ENCODE data around the gene ZNF385B.

ZNF385B gene

GRCh38 chr2:179745635-179746256 is 115.7 kb downstream of the ZNF385B start:
- DNase-seq (ENCODE audit: low spot score) = no peak

GRCh38 chr2:179744401-179744800 is 117.0 kb downstream of the ZNF385B start:
- DNase-seq (ENCODE audit: low spot score) = no peak

DNA sequence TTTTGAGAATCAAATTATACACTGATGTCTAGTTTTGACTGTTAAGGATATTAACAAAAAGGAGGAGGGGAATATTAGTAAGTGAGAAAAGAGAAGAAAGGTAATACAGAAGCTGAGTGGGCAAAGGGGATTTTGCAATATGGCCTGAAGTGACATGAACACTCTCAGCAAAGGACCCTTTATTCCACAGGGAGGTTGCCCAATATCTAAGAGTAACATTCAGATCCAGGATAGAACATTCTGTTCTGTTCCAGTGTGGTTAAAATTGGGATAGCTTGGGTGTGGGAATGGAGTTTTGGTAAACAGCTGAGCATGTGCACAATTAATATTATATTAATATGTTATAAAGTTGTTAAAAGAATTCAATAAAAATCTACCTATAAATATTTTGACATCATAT is 120.1 kb downstream of the ZNF385B start:
- DNase-seq (ENCODE audit: low spot score) = no peak

GRCh38 chr2:179729966-179730365 is 131.4 kb downstream of the ZNF385B start:
- DNase-seq (ENCODE audit: low spot score) = no peak

DNA sequence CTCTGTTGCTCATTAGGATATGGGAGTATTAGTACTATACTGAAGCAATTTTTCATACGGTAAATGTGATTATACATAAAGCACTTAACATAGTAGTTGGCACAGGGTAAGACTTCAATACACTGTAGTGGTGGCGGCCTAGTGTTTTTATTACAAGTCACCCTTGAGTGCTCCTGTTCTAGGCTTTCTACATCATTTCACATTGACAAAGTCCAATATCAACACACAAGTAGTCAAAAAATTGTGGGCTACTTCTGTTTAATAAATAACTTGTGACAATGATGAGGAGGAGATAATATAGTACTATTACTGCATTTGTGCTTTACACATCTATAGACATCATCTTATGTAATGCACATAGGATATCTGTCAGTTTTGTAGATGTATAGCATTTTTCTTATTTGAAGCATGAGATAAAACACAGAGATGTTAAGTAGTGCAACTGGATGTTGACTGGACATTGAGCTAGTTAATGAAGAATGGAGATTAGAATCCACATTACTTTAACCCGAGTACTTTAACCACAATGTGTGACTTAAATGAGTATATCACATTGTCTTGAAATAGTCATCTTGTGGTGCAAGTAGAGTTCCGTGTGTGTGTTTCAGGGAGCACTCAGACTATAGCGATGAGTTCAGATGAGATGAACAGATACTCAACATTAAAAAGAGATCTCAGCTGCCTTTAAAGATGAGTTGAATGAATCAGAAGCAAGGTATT is 134.8 kb downstream of the ZNF385B start:
- DNase-seq (ENCODE audit: low spot score) = no peak

GRCh38 chr2:179724403-179724802 is 137.0 kb downstream of the ZNF385B start:
- DNase-seq (ENCODE audit: low spot score) = no peak

GRCh38 chr2:179720173-179720772 is 141.1 kb downstream of the ZNF385B start:
- no peak for DNase-seq (ENCODE audit: low spot score)

DNA sequence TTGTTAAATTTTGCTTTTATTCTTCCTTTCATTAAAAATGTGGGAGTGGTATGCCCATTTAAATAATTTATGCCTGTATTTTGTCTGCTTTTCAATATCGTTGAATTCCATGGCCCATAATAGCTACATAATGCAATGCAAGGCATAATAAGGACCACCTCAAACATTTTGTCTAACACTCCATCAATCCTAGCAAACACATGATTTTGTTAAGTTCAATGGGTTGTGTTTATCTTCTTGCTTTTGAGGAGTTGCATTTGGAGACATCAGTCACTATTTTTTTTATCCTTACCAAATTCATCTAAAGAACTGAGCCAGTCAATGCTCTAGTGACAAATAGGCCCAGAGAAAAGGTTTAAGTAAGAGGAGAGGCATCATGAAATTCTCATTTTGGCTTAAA is 145.5 kb downstream of the ZNF385B start:
- no peak for DNase-seq (ENCODE audit: low spot score)

GRCh38 chr2:179715196-179715595 is 146.2 kb downstream of the ZNF385B start:
- no peak for DNase-seq (ENCODE audit: low spot score)

DNA sequence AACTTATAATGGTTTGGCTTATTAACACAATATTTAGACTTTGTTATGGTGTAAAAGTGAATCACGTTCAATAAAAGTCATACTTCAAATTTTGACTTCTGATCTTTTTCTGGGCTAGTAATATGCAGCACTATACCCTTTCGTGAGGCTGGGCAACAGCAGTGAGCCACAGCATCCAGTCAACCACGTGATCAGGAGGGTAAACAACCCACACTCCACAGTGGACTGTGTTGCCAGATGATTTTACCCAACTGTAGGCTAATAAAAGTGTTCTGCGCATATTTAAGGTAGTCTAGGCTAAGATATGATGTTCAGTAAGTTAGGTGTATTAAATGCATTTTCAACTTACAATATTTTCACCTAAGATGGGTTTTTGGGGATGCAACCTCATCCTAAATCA is 148.6 kb downstream of the ZNF385B start:
- no peak for DNase-seq (ENCODE audit: low spot score)

DNA sequence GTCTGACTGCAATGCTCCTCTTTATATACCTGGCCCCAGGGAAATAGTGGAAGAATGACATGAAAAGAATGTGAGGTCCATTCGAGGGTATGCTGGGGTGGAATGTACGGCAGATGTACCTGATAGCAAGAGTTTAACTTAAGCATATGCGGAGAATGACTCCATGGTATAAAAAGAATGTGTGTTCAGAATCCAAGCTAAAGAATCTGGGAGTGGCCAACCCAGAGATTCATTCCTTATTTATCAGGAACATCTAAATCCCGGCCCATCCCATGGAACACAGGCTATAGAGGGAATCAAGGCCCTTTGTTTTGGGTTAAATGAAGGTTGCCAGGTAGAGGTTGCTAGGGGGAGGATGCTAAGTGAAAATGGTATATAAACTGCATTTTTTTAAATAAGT is 150.0 kb downstream of the ZNF385B start:
- no peak for DNase-seq (ENCODE audit: low spot score)

GRCh38 chr2:179703702-179704101 is 157.7 kb downstream of the ZNF385B start:
- no peak for DNase-seq (ENCODE audit: low spot score)

DNA sequence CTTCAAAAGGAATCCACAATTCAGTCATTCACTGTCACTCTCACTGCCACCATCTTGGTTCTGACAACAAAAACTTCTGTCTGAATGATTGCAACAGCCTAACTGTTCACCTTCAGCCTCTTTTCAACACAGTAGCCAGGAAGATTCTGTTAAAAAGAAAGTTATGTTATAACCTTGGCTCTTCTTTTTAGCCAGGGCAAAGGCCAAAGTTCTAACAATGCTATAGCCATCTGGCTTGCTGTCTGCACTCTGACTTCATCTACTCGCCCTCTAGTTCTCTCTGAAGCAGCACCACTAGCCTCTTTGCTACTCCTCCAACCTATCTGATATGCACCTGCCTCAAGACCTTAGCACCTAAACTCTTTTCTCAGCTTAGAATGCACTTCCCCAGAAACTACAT is 158.5 kb downstream of the ZNF385B start:
- DNase-seq (ENCODE audit: low spot score) = no peak

DNA sequence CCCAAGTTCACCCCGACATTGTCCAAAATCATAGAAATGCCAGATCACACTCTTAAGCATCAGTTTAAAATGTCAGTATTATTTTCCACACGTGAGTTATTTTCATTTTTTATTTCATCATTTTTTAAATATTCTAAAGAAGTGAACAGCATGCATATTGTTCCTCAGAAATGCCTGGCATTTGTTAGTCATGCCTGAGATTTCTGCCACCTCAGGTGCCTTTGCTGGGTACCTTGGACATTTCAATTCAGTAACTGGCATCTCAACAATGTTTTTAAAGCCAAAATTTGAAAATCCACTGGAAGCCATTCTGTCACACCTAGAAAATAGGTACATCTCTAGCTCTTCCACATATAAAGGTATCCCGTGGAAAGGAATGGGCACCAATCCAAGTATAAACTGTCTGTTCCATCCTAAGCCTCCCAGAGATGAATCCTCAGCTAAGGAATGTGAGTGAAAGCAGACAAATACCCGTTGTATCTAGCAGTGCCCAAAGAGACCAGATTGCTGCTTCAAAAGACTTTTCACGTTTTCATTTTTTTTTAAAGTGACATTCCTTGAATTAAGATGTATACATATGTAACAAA is 159.8 kb downstream of the ZNF385B start:
- DNase-seq (ENCODE audit: low spot score) = no peak

DNA sequence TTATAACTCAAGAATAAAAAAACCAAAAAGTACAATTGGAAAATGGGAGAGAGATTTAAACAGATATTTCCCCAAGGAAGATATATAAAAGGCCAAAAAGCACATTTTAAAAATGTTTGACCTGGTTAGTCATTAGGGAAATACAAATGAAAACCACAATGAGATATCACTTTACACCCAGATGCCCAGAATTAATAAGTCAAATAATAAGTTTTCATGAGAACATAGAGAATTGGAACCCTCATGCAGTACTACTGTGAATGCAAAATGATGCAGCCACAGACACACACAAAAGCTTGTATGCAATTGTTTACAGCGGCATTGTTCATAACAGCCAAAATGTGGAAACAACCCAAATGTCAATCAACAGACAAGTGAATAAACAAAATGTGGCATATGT is 165.9 kb downstream of the ZNF385B start:
- DNase-seq (ENCODE audit: low spot score) = no peak

GRCh38 chr2:179694963-179695362 is 166.4 kb downstream of the ZNF385B start:
- DNase-seq (ENCODE audit: low spot score) = no peak

DNA sequence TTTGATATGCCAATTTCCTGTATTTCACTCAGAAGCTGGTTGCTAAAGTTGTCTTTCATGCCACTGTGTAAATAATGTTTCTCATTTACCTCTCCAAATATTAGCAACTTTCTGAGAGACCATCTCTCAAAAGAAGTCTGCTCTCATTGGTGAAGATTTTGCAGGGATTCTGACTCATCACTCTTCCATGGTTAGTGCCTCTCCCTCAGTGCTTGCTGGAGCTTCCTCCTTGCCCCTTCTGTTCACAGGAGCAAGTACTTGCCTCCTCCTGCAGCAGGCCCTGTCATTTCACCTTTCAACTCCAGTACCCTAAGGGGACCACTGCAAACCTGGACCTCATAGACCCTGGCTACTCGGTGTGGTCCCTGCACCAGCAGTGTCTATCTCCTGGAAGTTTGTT is 168.8 kb downstream of the ZNF385B start:
- DNase-seq (ENCODE audit: low spot score) = no peak

- no peak for DNase-seq (ENCODE audit: low spot score)
Measured at GRCh38 chr2:179692043-179692442, 169.4 kb downstream of the ZNF385B start.

GRCh38 chr2:179691235-179691634 is 170.2 kb downstream of the ZNF385B start:
- no peak for DNase-seq (ENCODE audit: low spot score)

GRCh38 chr2:179686718-179687342 is 174.6 kb downstream of the ZNF385B start:
- no peak for DNase-seq (ENCODE audit: low spot score)

DNA sequence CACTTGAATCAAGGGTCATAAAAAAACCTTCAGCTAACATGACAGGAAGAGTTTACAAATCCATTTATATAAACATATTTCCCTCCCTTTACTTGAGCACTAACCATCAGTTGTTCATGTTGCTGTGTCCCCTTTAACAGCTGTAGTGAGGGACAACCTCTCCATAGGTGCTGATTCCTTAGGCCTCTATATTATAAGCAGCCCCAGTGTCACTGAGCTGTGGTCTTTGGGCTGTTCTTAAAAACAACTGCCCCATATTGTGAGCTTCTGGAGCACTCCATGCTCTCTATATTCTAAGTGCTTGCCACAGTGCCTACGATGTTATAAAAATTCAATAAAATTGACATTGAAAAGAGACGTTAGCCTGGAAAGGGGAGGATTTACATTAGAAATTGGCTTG is 175.3 kb downstream of the ZNF385B start:
- no peak for DNase-seq (ENCODE audit: low spot score)

DNA sequence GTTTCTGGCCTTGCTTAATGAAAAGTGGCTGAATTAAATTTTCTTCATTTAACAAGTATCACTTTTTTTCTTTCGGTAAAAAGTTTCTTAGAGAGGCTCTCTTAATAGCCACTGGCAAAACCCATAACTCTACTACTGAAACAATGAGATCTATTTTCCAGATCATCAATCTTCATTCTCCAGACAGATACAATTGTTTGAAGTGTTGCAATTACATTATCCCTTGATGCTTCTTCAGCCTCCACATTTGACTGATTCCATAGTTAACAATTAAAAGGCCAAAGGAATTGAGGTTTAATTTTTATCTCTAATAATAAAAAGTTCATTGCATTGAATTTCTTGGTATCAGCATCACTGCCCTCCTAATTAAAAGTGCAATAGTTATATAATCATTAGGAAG is 176.3 kb downstream of the ZNF385B start:
- DNase-seq (ENCODE audit: low spot score) = no peak

GRCh38 chr2:179682756-179683155 is 178.7 kb downstream of the ZNF385B start:
- no peak for DNase-seq (ENCODE audit: low spot score)

All from germinal center (tissue), 1 donor.